ENCODE results near the gene MYCL.

The MYCL gene, protein sequence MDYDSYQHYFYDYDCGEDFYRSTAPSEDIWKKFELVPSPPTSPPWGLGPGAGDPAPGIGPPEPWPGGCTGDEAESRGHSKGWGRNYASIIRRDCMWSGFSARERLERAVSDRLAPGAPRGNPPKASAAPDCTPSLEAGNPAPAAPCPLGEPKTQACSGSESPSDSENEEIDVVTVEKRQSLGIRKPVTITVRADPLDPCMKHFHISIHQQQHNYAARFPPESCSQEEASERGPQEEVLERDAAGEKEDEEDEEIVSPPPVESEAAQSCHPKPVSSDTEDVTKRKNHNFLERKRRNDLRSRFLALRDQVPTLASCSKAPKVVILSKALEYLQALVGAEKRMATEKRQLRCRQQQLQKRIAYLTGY

DNA sequence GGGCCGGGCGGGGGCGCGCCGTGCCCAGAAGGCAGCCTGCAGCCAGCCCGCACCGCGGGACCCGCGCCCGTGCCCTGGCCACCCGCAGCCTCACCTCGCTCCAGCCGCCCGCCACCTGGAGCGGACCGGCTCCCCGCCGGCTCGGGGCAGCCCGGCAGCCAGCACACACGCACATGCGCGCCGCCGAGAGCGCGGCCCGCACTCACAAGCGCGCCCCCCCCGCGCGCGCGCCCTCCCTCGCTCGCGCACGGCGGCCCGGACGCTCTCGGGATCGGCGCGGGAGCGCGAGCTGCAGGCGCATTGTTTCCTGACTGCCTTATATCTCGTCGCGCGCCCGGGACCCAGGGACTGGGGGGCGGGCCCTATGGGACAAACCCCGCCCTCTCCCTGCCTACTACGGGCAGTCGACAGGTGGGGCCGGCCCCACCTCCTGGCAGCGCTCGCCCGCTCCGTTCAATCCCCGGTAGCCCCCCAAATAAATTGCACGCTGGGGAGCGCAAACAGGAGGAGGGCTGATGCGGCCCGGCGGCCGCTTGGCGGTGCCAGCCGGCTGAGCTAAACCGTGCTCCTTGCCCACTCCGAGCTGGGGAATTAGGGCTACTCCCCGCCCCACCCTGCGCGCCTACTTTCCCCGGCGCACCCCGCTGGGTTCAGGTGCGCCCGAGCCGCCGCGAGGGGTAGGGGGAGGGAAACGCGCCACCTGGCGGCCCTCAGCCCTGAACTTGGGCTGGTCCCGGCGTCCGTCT lies at the start of gene MYCL:
Gene MYCL, minus strand, starts transcription at position 204 of the 746 bp plus-strand sequence. CDS start 483 bp downstream, outside the sequence.
- Mint-ChIP-seq H3K4me1 (ENCODE audit: low read depth) (no peaks in the 10 kb centered on the region), H3K27me3 (peaks cover 63% of the 10 kb centered on the region), H3K4me3 (peak within 1 kb of the TSS; percentile 69), H3K9me3 (no peaks in the 10 kb centered on the region), H3K36me3 (ENCODE audit: low read depth) (no peaks in the 10 kb centered on the region), H3K27ac (no peak within 1 kb of the TSS)

GRCh38 chr1:39949891-39950290 lies 48.2 kb upstream of the MYCL start:
- no peaks in the 10 kb centered on the region for H3K27me3 Mint-ChIP-seq
- no peaks in the 10 kb centered on the region for H3K9me3 Mint-ChIP-seq
- H3K4me3 Mint-ChIP-seq = no peak overlapping the region
- H3K36me3 Mint-ChIP-seq (ENCODE audit: low read depth) = no peaks in the 10 kb centered on the region
- no peak overlapping the region for H3K27ac Mint-ChIP-seq
- peaks cover 19% of the 10 kb centered on the region for H3K4me1 Mint-ChIP-seq (ENCODE audit: low read depth)

GRCh38 chr1:39947260-39947659 lies 45.5 kb upstream of the MYCL start:
- no peaks in the 10 kb centered on the region for H3K9me3 Mint-ChIP-seq
- H3K36me3 Mint-ChIP-seq (ENCODE audit: low read depth) = no peaks in the 10 kb centered on the region
- no peak overlapping the region for H3K27ac Mint-ChIP-seq
- peaks cover 10% of the 10 kb centered on the region for H3K4me1 Mint-ChIP-seq (ENCODE audit: low read depth)
- no peak overlapping the region for H3K4me3 Mint-ChIP-seq
- peaks cover 6% of the 10 kb centered on the region for H3K27me3 Mint-ChIP-seq

DNA sequence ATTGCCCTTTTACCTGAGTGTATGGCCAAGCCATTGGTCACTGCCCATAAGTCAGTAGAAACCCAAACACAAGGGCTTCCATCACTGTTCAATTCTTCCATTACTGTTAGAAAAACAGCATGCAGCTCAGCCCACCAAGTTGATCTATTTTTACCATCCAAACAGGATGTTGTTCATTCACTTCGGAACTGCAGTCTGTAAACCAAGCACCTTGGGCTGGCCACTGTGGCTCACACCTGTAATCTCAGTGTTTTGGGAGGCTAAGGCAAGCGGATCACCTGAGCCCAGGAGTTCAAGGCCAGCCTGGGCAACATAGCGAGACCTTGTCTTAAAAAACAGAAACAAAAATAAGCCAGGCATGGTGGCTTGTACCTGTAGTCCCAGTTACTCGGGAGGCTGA lies 44.5 kb upstream of the MYCL start:
- H3K27ac Mint-ChIP-seq = no peak overlapping the region
- H3K9me3 Mint-ChIP-seq = no peaks in the 10 kb centered on the region
- no peaks in the 10 kb centered on the region for H3K36me3 Mint-ChIP-seq (ENCODE audit: low read depth)
- H3K4me3 Mint-ChIP-seq = no peak overlapping the region
- peaks cover 6% of the 10 kb centered on the region for H3K27me3 Mint-ChIP-seq
- H3K4me1 Mint-ChIP-seq (ENCODE audit: low read depth) = peaks cover 10% of the 10 kb centered on the region

DNA sequence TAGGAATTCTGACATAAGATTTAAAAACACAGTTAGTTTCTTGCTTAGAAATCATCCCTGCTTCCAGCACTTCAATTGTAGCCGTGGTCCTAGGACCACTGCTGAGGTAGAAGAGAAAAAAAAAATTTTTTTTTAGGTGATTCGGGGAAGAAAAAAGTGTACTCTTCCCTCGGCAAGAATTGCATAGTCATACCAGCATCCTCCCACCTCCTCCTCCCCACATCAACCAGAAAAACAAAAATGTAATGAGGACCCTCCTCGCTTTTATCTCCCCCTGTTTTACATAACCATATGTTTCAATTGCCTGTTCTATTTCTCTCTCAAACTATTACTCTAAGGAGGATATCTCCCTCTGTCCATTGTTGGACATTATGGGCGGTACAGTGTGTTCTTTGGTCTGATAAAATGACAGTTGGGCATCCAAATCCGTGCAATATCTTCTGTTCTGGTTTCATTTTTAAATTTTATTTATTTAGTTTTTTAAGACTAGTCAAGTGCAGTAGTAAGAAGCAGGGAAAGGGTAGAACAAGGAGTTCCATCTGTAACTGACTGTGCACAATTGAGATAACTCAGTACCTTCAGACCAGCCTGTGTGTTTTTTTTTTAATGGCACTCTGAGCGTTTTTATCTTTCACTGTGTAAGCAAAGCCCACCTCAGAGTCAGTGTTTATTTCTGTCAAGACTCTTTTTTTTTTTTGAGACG lies 42.8 kb upstream of the MYCL start:
- no peaks in the 10 kb centered on the region for H3K36me3 Mint-ChIP-seq (ENCODE audit: low read depth)
- H3K4me3 Mint-ChIP-seq = no peak overlapping the region
- peaks cover 6% of the 10 kb centered on the region for H3K4me1 Mint-ChIP-seq (ENCODE audit: low read depth)
- peaks cover 6% of the 10 kb centered on the region for H3K27me3 Mint-ChIP-seq
- H3K9me3 Mint-ChIP-seq = no peaks in the 10 kb centered on the region
- no peak overlapping the region for H3K27ac Mint-ChIP-seq

GRCh38 chr1:39943471-39944290 lies 42.0 kb upstream of the MYCL start:
- Mint-ChIP-seq H3K36me3 (ENCODE audit: low read depth) (no peaks in the 10 kb centered on the region), H3K27me3 (peaks cover 6% of the 10 kb centered on the region), H3K27ac (no peak overlapping the region), H3K9me3 (no peaks in the 10 kb centered on the region), H3K4me1 (ENCODE audit: low read depth) (peaks cover 6% of the 10 kb centered on the region), H3K4me3 (no peak overlapping the region)

GRCh38 chr1:39940980-39941871 lies 39.5 kb upstream of the MYCL start:
- H3K4me3 Mint-ChIP-seq = no peak overlapping the region
- H3K27me3 Mint-ChIP-seq = peaks cover 6% of the 10 kb centered on the region
- peaks cover 6% of the 10 kb centered on the region for H3K4me1 Mint-ChIP-seq (ENCODE audit: low read depth)
- no peak overlapping the region for H3K27ac Mint-ChIP-seq
- no peaks in the 10 kb centered on the region for H3K36me3 Mint-ChIP-seq (ENCODE audit: low read depth)
- H3K9me3 Mint-ChIP-seq = no peaks in the 10 kb centered on the region

DNA sequence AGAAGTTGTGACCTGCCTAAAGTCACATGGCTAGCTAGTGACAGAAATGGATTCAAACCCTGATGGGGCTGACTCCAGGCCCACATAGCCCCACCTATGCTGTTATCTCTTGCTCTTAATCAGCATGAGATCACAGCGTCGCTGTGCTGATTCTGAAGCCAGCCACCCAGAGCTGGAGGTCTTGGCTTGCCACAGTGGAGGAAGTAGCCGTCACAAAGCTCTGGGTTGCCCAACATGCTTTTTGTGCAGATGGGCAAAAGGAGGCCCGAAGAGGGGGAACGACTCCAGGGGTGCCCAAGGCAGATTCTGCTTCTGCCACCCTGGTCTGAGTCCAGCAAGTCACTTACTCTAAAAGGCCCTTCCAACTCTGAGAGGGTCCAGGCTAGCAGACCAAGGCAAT lies 38.5 kb upstream of the MYCL start:
- Mint-ChIP-seq H3K9me3 (no peaks in the 10 kb centered on the region), H3K27ac (no peak overlapping the region), H3K4me1 (ENCODE audit: low read depth) (peaks cover 6% of the 10 kb centered on the region), H3K36me3 (ENCODE audit: low read depth) (no peaks in the 10 kb centered on the region), H3K27me3 (peaks cover 6% of the 10 kb centered on the region), H3K4me3 (no peak overlapping the region)

GRCh38 chr1:39938856-39939255 lies 37.1 kb upstream of the MYCL start:
- H3K4me1 Mint-ChIP-seq (ENCODE audit: low read depth) = no peaks in the 10 kb centered on the region
- H3K4me3 Mint-ChIP-seq = no peak overlapping the region
- H3K9me3 Mint-ChIP-seq = no peaks in the 10 kb centered on the region
- H3K36me3 Mint-ChIP-seq (ENCODE audit: low read depth) = no peaks in the 10 kb centered on the region
- no peak overlapping the region for H3K27ac Mint-ChIP-seq
- peaks cover 4% of the 10 kb centered on the region for H3K27me3 Mint-ChIP-seq

DNA sequence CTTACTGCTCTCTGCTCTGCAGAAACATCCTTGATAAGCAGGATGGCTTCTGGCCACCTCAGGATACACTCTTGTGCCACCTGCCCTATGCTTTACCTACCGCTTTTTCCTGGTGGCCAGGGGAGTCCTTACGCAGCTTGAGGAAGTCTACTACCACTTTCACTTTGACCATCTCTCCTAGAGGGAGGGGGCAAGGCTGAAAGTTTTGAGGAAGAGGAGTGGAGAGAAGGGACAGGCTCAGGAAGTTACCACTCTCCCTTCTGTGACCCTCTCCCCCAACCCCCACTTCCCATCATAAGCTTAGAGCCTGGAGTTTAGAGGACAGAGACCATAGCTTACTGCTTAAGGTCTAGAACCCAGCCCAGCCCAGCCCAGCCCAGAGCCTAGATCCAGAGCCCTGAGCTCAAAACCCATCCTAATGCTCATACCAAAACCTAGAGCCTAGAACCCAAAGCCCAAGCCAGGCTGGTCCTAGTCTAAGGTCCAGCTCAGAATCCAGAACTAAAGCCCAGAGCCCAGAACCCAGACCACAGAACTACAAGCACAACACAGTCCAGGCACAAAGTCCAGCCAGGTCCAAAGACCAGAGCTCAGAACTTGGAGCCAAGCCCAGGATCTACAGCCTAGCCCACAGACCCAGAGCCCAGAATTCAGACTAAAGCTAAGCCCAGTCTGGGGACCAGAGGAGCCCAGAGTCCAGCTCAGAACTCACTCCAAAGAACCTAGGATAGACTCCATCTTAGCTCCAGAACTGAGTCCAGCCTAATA lies 35.2 kb upstream of the MYCL start:
- no peaks in the 10 kb centered on the region for H3K36me3 Mint-ChIP-seq (ENCODE audit: low read depth)
- no peaks in the 10 kb centered on the region for H3K4me1 Mint-ChIP-seq (ENCODE audit: low read depth)
- H3K27ac Mint-ChIP-seq = no peak overlapping the region
- no peak overlapping the region for H3K4me3 Mint-ChIP-seq
- no peaks in the 10 kb centered on the region for H3K9me3 Mint-ChIP-seq
- H3K27me3 Mint-ChIP-seq = no peaks in the 10 kb centered on the region

GRCh38 chr1:39933956-39934941 lies 32.5 kb upstream of the MYCL start:
- Mint-ChIP-seq H3K27ac (no peak overlapping the region), H3K9me3 (no peaks in the 10 kb centered on the region), H3K27me3 (no peaks in the 10 kb centered on the region), H3K4me3 (no peak overlapping the region), H3K36me3 (ENCODE audit: low read depth) (no peaks in the 10 kb centered on the region), H3K4me1 (ENCODE audit: low read depth) (no peaks in the 10 kb centered on the region)

DNA sequence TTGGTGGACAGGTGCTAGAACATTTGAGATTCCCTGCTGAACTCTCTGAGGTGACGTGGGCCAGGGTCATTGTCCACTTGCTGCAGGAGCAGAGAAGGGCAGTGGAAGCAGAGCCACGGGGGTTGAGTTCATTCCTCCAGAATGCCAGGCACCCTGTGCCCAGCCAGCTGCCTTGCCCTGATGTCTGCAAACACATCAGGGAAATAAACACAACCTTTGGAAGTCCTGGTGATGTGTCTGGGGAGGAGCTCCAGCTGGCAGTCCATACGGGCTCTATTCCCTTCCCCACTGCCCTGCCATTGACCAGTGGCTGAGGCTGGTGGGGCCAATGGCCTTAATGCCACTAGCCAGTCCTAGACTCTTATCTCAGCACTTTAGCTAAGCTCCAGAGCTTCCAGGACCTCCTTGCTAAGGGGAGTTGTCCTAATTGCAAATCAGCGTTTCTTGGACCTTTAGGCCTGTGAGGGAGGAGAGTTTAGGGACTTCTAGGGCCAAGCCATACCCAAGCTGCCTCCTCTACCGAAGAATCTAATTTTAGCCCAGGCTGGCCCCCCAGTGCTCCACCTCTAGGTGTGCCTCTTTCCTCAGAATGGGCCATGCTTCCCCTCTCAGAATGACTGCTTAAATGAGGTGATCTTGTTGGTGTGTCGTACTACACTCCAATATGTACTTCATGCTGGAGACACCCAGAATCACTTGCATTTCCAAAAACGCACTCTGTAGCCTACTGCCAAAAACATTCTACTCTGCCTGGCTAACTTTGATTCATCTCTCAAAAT lies 27.3 kb upstream of the MYCL start:
- no peak overlapping the region for H3K27ac Mint-ChIP-seq
- no peaks in the 10 kb centered on the region for H3K27me3 Mint-ChIP-seq
- H3K9me3 Mint-ChIP-seq = no peaks in the 10 kb centered on the region
- H3K4me1 Mint-ChIP-seq (ENCODE audit: low read depth) = no peaks in the 10 kb centered on the region
- no peaks in the 10 kb centered on the region for H3K36me3 Mint-ChIP-seq (ENCODE audit: low read depth)
- no peak overlapping the region for H3K4me3 Mint-ChIP-seq

All from stimulated activated naive CD8-positive, alpha-beta T cell treated with anti-CD3 and anti-CD28 coated beads, Interleukin-15, Interleukin-2, amounts not matched to agents 100 ng/mL and 50 ng/mL, for 24 hours (primary cell).